Measurements from ENCODE around the gene EFCAB12. TPM values are rescaled to one million over a fixed set of nuclear protein-coding genes. Genes with fewer than 3 reads are reported as not detected.

EFCAB12 gene
- total and polyA plus RNA-seq, 7 donors = 0.04 to 0.30 TPM; not detected in 5

DNA sequence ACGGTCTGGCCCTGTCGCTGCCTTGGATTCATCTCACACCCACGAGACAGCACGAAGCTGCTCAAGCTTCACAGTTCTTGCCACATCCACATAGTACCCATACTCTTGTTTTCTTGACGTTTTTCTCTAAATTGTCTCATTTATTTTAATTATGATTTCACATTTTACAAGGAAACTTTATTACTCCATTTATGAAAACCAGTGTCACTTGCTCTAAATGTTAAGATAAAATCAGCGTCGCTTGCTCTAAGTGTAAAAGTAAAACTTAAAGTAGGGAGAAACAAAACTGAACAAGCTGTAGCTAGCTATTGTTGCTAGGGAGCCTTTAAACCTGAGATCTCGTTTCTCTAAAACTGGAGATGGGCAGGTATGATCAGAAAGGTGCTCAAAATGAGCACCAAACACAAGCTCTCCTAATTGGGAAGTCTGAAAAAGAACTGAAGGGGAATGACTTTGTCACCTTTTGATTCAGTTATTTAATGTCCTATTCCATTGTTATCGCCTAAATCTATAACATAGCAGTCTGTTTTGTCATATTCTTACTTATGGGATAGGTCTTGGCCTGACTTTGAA is 12.3 kb upstream of the EFCAB12 start:
- intact Hi-C loops (cut with DNase I) = loop anchor here in 1 of 2 donors (5.0 kb wide), 1 partner anchor 42 kb away; no protein-coding TSS in a partner anchor
- H3K4me1 ChIP-seq = peaks cover 43% of the 10 kb centered on the region
- WGBS, 3 donors = 7% methylated on average over 9 of the region's 9 CpGs
- no peak for DNase-seq
- H3K27me3 ChIP-seq (ENCODE audit: insufficient read depth in 3 of 3, low read length in 2 of 3) = no peaks in the 10 kb centered on the region
- peak overlapping the region; percentile 95 for H3K4me3 ChIP-seq
- H3K36me3 ChIP-seq (ENCODE audit: insufficient read depth in 1 of 2, low read depth in 1 of 2) = peaks cover 0 to 24% of the 10 kb centered on the region in 2 donors
- ATAC-seq = no peak
- TF ChIP-seq, protein P1, sequence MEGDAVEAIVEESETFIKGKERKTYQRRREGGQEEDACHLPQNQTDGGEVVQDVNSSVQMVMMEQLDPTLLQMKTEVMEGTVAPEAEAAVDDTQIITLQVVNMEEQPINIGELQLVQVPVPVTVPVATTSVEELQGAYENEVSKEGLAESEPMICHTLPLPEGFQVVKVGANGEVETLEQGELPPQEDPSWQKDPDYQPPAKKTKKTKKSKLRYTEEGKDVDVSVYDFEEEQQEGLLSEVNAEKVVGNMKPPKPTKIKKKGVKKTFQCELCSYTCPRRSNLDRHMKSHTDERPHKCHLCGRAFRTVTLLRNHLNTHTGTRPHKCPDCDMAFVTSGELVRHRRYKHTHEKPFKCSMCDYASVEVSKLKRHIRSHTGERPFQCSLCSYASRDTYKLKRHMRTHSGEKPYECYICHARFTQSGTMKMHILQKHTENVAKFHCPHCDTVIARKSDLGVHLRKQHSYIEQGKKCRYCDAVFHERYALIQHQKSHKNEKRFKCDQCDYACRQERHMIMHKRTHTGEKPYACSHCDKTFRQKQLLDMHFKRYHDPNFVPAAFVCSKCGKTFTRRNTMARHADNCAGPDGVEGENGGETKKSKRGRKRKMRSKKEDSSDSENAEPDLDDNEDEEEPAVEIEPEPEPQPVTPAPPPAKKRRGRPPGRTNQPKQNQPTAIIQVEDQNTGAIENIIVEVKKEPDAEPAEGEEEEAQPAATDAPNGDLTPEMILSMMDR (IDR thresholded peaks at IDR 0.05) = no peak
- H3K9me3 ChIP-seq = no peaks in the 10 kb centered on the region
- H3K27ac ChIP-seq = peak overlapping the region; percentile 91

DNA sequence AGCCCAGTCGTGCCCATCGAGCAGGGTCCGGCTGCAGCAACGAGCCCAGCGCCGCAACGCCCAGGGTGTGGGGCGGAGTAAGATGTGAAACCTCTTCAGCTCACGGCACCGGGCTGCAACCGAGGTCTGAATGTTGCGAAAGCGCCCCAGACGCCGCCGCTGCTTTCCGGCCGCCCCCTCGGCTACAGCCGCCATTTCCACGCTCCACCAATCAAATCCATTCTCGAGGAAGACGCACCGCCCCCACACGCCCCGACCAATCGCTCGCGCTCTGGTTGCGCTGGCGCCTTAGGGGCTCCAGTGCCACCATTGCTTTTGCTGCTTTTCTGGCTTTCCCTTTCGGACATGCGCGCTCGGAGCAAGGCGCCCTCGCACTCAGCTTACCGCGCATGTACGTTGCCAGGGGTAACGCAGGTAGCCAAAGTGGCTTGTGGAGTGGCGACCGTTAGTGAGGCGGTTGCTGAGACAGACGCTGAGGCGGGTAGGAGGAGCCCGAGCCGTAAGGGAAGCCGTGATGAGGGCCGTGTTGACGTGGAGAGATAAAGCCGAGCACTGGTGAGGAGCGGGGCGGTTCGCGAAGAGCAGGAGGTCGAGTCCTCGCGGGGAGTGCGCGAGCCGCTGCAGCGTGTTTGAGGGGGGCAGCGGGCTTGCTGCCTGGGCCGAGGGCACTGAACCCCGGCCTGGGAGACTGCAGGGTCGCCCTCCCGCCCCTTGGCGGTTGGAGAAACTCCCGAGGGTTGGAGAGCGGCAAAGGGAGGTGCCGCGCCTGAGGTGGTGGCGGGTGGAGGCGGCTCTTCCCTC is 11.6 kb upstream of the EFCAB12 start, which contains the start of the genes IFT122 and MBD4:
Gene IFT122, plus strand, starts transcription at position 408 of the 801 bp plus-strand sequence. Its CDS starts 107 bp downstream, at position 515.
Gene MBD4, minus strand, starts transcription at position 132 of the 801 bp plus-strand sequence. Its CDS starts 115 bp downstream, at position 17.
- DNase-seq = peak; percentile 98 to 99
- peak within 1 kb of the TSS; percentile 95 for H3K4me3 ChIP-seq
- intact Hi-C loops (cut with DNase I) = loop anchor here in 1 of 2 donors (5.0 kb wide), 1 partner anchor 42 kb away; no protein-coding TSS in a partner anchor
- H3K27ac ChIP-seq = peak within 1 kb of the TSS; percentile 91
- peaks cover 0 to 31% of the 10 kb centered on the region in 2 donors for H3K36me3 ChIP-seq (ENCODE audit: insufficient read depth in 1 of 2, low read depth in 1 of 2)
- H3K27me3 ChIP-seq (ENCODE audit: insufficient read depth in 3 of 3, low read length in 2 of 3) = no peaks in the 10 kb centered on the region
- H3K9me3 ChIP-seq = no peaks in the 10 kb centered on the region
- TF ChIP-seq, protein P1 (IDR thresholded peaks at IDR 0.05) = no peak
- 0% methylated on average over 62 to 75 of the region's 75 CpGs for WGBS, 3 donors
- peak; percentile 95 to 97 (median 96) for ATAC-seq
- peaks cover 46% of the 10 kb centered on the region for H3K4me1 ChIP-seq

DNA sequence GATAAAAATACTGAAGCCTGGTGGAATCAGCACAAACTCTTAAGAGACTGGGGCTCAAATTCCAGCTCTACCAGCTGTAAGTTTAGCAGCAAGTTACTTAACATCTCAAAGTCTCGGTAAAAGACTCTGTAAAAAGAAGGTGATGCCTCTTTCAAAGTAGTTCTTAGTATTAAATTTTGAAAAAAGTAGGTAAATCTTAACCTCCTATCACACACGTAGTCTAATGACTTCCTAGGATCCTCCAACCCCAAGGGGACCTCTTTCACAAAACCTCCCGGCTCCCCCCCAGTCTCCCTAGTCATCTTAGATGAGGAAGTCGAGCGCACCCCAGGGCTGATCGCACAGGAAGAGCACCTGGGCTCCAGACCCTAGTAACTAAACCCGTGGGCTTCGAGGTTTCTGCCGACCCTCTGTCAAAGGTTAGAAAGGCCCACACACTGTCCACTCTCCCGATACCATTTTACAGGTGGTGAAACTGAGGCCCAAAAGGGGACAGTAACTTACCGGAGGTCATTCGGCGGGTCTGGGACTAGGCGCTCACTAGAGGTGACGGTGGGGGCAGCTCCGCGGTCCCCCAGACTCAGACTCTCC is 10.9 kb upstream of the EFCAB12 start:
- peaks cover 46% of the 10 kb centered on the region for H3K4me1 ChIP-seq
- peak overlapping the region; percentile 95 for H3K4me3 ChIP-seq
- peaks cover 0 to 38% of the 10 kb centered on the region in 2 donors for H3K36me3 ChIP-seq (ENCODE audit: insufficient read depth in 1 of 2, low read depth in 1 of 2)
- peak overlapping the region; percentile 91 for H3K27ac ChIP-seq
- intact Hi-C loops (cut with DNase I) = no loop called here
- ATAC-seq (peak; percentile 1 to 7 (median 4)), DNase-seq (peak; percentile 35 to 65)
- H3K27me3 ChIP-seq (ENCODE audit: insufficient read depth in 3 of 3, low read length in 2 of 3) = no peaks in the 10 kb centered on the region
- 0 to 1% (median 1%) methylated on average over 17 of the region's 17 CpGs for WGBS, 3 donors
- no peaks in the 10 kb centered on the region for H3K9me3 ChIP-seq
- TF ChIP-seq, protein P1 (IDR thresholded peaks at IDR 0.05) = no peak

DNA sequence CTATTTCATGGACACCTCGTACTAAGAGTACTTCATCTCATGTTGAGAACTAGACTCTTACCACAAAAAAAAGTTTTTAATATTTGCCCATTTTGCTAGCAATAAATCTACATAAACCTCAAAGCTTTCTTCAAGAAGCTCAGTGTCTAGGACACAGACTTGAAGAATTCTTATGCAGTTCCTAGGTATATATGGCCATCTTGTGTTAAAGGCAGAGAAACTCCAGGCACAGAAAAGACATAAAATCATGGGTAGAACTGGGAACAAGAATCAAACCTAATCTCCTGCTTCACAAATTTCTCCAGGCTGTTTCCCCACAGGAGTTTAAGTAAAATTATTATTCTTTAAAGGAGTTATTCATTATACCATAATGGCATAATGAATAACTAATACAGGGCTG is 6.9 kb upstream of the EFCAB12 start:
- H3K27ac ChIP-seq = no peak overlapping the region
- intact Hi-C loops (cut with DNase I) = no loop called here
- no peaks in the 10 kb centered on the region for H3K9me3 ChIP-seq
- H3K4me3 ChIP-seq = no peak overlapping the region
- peaks cover 8 to 77% of the 10 kb centered on the region in 2 donors for H3K36me3 ChIP-seq (ENCODE audit: insufficient read depth in 1 of 2, low read depth in 1 of 2)
- 78 to 93% (median 89%) methylated on average over 1 of the region's 1 CpG for WGBS, 3 donors
- peaks cover 20% of the 10 kb centered on the region for H3K4me1 ChIP-seq
- H3K27me3 ChIP-seq (ENCODE audit: insufficient read depth in 3 of 3, low read length in 2 of 3) = no peaks in the 10 kb centered on the region
- TF ChIP-seq, protein P1 (IDR thresholded peaks at IDR 0.05) = no peak
- ATAC-seq (no peak), DNase-seq (no peak)
